AG09309 (cell line): ENCODE results near the gene NBEAL2.

Experiments used
- DNase-seq: peaks from one replicate; pipeline ENCODE4 v3.0.0-alpha.2; 2010; ENCODE audit warnings: low read depth
- H3K4me3 ChIP-seq: 2 replicates; pipeline ENCODE4 v1.5.1; 2011; ENCODE audit warnings: mild to moderate bottlenecking, low read depth, low read length, moderate library complexity; ENCODE audit not compliant: control insufficient read depth
- CTCF ChIP-seq: IDR thresholded peaks from 2 replicates; pipeline ENCODE4 v1.5.1; 2011; ENCODE audit warnings: mild to moderate bottlenecking, low read depth, low read length, inconsistent platforms; ENCODE audit not compliant: insufficient read depth, control insufficient read depth; ENCODE audit errors: missing control alignments

The NBEAL2 gene

DNA sequence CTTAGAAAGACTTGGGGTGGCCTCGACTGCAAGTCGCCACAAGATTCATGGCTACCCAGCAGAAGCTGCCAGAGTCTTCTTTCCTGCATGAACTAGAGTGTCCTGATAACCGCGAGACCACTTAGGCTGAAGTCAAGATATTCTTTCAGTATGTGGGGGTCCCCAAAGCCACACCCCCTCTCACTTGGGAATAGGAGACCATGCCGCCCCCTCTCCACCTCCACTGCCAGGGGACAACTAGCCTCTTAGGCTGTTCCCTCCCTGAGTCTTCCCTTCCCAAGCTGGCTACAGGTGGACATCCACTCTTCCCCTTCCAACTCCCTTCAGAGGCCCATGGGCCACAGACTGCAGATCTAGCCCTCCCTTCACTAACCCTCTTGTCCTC, 1.7 kb upstream of the NBEAL2 start:
- H3K4me3 ChIP-seq = no peak overlapping the region
- DNase-seq = no peak
- no peak for TF ChIP-seq CTCF

DNA sequence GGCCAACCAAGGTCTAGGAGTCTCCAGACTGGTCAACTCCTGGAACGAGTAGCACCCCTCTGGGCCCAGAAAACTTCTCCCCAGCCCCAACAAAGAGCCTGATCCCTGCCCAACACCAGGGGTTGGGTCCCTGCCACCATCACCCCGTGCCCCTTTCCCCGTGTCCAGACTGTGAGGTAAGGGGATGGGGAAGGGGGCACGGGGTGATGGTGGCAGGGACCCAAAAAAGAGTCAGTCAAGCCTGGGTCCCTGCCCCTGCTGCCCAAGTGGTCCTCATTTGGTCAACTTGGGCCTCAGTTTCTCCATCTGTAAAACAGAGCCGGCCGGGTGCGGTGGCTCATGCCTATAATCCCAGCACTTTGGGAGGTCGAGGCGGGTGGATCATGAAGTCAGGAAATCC, 1.1 kb upstream of the NBEAL2 start:
- no peak overlapping the region for H3K4me3 ChIP-seq
- no peak for DNase-seq
- TF ChIP-seq CTCF = no peak

DNA sequence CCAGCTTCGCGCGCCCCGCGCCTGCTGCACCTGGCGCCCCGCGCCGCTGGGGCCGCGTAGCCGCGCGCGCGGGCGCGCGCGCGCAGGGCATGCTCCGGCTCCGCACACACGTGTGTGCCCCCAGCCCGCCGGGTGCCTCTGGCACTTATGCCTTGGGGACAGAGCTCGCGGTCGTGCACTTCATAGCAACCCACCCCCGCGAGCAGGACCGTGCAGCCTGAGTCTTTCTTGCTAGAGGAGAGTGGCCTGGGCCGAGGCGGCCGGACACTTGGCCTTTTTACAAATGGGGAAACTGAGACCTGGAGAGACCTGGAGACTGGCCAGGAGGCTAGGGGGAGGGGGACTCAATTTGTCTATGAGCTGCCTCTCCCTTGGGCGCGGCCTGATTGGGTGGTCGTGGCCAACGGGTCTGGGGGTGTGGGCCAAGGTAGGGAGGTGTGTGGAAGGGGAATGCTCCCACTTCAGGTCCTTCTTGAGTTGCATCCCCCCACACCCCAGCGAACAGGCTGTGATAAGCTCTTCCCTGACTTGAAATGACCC, 562 bp downstream of the NBEAL2 start:
- TF ChIP-seq CTCF = no peak
- H3K4me3 ChIP-seq = peak overlapping the region; percentile 88
- no peak for DNase-seq

GRCh38 chr3:46981932-46982471, 2.5 kb downstream of the NBEAL2 start:
- no peak overlapping the region for H3K4me3 ChIP-seq
- no peak for TF ChIP-seq CTCF
- DNase-seq = no peak

DNA sequence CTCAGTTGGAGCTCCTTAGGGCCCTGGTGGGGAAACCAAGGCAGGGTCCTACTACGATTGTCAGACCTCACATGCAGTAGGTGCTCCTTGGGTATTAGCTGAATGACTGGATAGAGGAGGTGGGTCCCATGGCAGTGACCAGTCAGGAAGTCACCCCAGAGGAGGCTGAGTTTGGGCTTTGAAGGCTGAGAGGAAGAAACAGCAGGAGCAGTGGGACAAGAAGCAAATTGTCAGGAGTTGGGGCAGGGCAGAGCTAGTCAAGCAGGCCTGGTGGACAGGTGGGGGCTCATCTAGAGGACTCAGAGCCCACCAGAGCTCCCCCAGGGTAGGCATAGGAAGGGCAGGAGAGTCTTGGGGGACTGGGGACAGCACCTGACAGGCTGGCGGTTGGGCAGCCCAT, 3.1 kb downstream of the NBEAL2 start:
- TF ChIP-seq CTCF = no peak

GRCh38 chr3:46984591-46985459, 5.4 kb downstream of the NBEAL2 start:
- no peak overlapping the region for H3K4me3 ChIP-seq
- TF ChIP-seq CTCF = no peak
- no peak for DNase-seq

More for the DNA sequence above, 3.1 kb downstream of the NBEAL2 start:
- no peak overlapping the region for H3K4me3 ChIP-seq
- DNase-seq = no peak
